NCI-H2107 treated with DMSO at 0.1 percent for 48 hours (cell line): ENCODE measurements around the gene RNF212B.
A peak's percentile ranks its signal among the peaks of the same experiment; 100 is the strongest.

Experiments used
- DNase-seq: peaks from one replicate; lab custom pipeline; 2025; ENCODE audit not compliant: unreplicated experiment; lab: John Stamatoyannopoulos, UW

The RNF212B gene

DNA sequence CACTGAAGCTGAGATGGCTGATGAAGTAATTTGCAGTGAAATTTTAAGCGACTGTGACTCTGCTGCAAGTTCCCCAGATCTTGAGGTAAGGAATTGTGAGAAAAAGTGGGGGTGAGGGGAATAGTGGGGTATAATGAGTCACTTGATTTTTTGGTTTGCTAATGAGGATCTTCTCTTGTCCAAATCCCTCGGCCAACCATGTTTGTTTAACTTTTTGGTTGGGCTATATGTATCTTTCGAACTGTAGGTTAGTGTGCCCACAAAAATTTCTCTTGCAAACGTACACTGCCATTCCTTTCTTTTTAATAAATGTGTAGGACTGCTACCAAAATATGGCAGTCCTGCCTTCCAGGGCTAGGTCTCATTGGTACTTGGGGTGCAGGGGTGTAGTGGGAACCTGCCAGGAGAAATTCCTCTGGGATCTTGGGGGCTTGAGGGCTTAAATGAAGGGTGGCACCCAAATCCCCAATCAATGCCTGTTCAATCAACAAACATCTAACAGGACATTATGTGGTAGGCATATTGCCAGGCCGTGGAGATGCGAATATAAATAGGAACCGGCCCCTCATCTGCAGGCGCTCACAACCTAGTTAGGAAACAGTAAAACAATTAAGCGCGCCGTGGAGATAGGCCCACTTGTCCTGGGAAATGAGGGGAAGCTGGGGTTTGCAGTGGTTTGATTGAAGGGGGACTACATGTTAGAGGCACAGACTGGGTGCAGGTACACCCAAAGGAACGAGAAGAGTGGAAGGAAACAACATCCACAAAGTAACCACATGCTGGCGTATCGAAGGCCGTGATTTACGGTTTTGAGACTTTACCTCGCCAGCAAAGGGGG is 82.2 kb downstream of the RNF212B start:
- DNase-seq: no peak

DNA sequence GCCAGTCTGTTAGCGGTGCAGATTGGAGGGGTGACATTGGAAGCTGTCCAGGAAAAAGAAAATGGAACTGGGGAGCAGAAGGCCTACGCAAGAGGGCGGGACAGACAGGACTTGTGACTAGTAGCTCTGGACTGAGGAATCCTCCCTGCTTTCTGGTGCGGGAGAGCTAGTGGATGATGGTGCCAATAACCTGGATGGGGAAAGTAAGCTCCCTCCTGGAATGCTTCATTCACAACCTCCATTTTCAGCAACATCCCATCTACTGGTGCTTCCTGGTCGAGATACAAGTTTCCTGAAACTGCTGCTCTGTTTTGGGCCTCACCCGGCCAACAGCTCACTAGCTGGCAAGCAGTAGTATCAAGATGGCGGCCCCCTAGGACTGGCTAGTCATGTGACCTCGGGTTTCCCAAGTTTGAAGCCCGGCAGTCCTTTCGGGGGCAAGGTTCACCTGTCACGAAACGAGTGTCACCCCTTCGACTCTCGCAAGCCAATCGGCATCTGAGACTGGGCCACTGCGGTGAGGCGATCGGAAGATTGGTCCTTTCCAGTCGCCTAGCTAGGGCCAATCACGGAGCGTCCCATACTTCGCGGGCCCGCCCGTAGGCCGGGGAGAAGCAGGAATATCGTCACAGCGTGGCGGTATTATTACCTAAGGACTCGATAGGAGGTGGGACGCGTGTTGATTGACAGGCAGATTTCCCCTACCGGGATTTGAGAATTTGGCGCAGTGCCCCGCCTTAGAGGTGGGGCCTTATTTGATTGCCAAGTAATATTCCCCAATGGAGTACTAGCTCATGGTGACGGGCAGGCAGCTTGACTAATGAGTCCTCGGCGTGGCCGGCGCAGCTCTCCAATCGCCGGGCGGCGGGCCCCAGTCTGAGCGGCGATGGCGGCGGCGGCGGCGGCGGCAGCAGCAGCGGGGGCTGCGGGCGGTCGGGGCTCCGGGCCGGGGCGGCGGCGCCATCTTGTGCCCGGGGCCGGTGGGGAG is 83.1 kb downstream of the RNF212B start, which contains the start of gene PABPN1:
Gene PABPN1 (plus strand): TSS at position 874 of the 988 bp plus-strand sequence. CDS start 13 bp downstream, at position 887.
- DNase-seq: peak; percentile 100

DNA sequence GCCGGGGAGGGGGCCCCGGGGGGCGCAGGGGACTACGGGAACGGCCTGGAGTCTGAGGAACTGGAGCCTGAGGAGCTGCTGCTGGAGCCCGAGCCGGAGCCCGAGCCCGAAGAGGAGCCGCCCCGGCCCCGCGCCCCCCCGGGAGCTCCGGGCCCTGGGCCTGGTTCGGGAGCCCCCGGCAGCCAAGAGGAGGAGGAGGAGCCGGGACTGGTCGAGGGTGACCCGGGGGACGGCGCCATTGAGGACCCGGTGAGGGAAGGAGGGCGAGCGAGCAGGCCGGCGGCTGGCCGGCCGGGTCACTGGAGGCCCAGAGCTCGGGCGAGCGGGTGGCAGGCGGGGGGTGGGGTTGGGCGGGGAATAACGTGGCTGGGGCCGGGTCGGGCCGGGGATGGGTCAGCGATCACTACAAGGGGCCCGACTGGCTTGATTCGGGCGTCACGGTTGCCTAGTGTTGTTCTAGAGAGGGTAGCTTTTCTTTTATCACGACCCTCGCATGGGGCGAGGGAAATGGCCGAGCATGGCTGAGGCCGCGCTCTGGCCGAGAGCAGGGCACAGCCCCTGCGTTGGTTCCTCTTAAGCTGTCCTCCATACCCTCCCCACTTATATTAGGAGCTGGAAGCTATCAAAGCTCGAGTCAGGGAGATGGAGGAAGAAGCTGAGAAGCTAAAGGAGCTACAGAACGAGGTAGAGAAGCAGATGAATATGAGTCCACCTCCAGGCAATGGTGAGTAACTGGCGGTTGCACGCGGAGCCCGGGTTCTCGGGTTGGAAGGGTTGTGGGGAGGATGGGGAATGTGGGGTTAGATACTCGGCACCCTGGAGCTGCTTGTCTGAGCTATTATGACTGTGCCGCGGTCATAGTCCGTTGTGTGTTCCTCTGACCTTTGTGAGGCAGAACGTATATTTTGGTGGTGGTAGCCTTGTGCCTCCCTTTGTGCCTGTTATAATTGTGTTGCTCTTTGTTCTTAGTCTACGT is 84.1 kb downstream of the RNF212B start:
- DNase-seq: no peak
